HG03025 (cell line): ENCODE results near the gene RAPGEF6.

Source experiments
- ATAC-seq: cut with Tn5 transposase; IDR thresholded peaks from one replicate; pipeline ENCODE4 v1.9.1; 2021; ENCODE audit warnings: mild to moderate bottlenecking, moderate library complexity; ENCODE audit not compliant: unreplicated experiment, low FRiP score

RAPGEF6 gene

DNA sequence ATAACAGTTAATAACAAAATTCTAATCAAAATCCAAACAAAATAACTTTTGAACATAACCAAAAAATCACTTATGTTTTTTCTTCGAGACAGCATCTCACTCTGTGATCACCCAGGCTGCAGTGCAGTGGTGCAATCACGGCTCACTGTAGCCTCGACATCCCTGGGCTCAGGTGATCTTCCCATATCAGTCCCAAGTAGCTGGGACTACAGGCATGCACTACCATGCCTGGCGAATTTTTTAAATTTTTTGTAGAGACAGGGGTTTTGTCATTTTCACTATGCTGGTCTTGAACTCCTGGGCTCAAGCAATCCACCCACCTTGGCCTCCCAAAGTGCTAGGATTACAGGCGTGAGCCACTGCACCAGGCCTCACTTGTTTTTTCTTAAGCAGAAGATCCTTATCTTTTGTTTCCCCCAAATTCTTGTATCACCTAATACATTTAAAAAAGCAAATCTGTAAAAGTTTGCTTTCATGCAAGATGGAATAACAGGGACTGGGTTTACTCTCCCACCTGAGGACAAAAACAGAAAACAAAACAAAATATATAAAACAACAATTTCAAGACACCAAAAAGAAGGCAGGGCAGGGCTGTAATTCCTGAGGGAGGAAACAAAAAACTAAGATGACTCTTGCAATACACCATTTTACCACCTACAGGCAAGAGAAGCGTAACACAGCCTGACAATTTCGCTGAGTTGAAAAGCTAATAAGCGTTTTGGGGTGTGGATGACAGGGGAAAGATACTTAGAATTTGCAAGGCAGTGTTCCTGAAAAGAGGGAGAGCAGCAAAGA is 71.4 kb downstream of the RAPGEF6 start:
- ATAC-seq = no peak

DNA sequence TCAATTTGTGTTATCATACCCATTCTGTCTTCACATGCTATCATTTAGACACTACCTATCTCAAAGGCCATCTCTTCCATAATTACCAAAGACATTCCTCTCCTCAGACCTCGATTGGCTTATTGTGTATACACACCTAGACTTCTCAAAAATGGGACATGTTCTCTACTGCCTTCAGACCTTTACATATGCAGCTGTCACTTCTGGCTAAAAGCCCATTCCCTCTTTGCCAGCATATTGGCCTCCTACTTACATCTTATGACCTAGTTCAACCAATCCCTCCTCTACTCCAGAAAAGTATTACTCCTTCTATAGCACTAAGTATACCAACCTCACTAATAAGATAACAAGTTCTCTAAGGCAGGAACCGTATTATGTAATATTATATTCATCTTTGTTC is 84.4 kb downstream of the RAPGEF6 start:
- no peak for ATAC-seq

DNA sequence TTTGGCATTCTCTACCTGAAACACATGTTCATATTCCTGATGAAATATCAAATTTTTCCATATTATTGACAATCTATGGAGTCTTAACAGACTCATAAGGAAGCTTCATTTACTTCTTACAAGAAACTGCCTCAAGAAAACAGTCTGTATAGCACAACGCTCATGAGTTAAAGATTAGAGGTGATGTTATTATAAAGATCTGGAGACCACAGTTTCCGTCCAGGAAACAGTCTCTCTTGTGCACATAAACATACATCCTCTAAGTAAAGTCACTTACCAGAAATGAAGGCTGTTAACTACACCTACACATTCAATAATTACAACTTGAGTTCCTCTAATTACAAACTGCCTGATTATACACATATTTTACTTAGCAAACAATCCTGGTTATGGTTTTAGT is 86.9 kb downstream of the RAPGEF6 start:
- no peak for ATAC-seq

DNA sequence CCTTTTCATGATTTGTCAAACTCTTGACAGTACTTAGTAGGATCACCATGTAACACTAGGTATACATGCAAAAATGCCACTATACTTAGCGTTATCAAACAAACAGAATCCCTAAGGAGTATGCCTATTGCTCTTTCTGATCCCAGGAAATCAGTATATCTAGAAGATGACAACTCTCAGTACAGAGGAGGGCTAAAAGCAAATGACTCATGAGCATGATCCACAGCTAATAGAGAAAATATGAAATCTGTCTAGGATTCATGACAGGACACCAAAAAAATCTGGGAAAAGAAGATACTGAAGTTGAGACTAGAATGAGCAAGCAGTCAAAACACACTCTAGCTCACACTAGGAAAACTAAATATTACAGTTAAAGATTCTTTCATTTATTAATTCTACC is 89.2 kb downstream of the RAPGEF6 start:
- ATAC-seq = no peak

DNA sequence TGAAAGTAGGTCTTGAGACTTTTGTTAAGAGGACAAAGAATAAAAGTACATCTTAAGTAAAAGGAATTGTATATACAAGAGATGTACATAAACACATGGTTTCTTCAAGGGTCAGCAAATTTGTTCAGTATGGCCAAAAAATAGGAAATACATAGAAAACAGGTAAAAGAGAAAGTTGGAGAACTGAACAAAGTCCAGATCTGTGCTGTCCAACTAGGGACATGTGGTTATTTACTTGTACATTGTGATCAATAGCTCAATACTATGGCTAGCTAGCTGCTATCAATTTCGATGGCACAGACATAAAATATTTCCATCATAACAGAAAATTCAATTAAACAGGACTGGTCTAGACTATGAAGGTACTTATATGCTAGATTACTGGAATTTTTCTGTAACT is 92.3 kb downstream of the RAPGEF6 start:
- no peak for ATAC-seq

DNA sequence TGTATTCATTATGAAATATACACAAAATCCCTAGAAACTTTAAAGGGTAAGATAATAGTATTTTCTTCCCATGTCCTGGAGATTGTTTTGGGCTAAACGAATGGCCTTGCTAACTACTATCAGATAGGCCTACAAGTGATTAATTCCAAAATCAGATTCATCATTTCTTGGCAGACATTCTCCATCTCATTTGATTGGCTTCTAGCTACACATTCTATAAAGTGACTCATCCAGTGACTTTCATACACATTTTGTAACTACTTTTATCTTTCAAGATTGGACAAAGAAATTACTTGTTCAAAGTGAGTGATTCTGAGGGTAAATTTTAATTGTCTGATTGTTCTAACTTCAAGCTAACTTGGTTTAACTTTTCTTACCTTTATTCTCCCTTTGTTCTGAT is 93.3 kb downstream of the RAPGEF6 start:
- no peak for ATAC-seq

DNA sequence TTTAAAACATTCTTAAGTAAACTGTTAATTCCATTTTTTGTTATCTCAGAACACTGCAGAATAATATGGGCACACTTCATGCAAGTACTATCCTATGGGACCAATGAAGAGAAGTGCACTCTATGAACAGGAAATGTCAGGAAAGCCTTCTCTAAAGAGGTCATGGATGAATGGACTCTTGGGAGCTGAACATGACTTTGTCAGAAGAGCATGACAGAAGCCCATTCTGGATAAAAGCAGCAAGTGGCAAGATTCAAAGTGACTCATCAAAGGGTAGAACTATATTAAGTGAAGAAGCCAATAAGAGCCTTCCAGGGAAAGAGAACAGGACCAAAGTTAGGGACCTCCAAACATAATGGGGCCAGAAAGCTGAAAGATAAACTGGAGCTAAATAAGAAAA is 94.0 kb downstream of the RAPGEF6 start:
- no peak for ATAC-seq

DNA sequence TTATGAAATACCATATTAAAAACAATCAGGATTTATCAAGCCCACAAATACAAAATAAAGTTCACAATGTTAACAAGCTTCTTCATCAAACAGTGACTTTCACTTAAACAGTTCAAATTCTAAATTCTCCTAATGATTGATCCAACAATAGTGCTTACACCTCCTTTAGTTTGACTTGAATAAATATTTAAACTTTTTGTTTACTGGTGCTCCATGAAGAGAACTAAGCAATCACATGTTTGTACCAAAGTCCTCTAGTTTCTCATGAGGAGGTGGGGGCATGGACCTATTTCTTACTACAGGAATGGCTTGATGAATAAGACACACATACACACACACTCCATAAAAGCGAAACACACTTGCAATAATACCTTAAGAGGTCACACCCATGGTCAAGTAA is 95.8 kb downstream of the RAPGEF6 start:
- no peak for ATAC-seq

DNA sequence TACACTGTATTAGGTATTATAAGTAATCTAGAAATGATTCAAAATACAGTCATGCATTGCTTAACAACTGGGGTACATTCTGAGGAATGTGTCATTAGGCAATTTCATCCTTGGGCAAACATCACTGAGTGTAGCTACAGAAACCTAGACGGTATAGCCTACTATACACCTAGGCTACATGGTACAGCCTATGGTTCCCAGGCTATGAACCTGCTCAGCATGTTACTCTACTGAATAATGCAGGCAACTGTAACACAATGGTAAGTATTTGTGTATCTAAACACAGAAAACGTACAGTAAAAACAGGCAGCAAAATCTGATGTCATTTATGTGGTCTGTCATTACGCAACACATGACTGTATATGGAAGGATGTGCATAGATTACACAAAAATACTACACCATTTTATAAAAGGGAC is 96.8 kb downstream of the RAPGEF6 start:
- no peak for ATAC-seq

DNA sequence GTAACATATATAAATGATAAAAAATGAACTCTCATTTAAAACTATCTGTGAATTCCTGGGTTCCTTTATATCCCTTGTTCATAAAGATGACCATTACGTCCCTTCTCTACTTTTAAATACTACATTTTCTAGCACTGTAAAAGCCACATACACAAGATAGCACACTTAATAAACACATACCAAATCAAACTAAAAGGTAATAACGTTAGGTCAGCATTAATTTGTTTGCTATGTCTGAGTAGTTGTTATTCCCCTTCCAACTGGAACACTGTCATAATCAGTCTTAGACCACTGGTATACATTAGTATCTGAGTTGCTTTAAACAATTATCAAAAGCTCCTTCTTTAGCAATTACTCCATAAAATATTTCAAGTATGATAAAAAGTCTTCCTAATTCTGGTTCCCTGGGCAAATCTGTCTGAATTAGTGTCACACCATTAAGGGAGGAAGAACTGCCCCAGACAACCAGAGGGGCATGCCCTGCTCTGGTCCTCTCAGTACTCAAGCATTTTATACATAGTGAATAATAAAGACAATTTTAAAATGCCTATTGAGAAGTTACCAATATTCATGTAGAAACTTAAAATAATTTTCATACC is 98.1 kb downstream of the RAPGEF6 start:
- ATAC-seq = no peak

DNA sequence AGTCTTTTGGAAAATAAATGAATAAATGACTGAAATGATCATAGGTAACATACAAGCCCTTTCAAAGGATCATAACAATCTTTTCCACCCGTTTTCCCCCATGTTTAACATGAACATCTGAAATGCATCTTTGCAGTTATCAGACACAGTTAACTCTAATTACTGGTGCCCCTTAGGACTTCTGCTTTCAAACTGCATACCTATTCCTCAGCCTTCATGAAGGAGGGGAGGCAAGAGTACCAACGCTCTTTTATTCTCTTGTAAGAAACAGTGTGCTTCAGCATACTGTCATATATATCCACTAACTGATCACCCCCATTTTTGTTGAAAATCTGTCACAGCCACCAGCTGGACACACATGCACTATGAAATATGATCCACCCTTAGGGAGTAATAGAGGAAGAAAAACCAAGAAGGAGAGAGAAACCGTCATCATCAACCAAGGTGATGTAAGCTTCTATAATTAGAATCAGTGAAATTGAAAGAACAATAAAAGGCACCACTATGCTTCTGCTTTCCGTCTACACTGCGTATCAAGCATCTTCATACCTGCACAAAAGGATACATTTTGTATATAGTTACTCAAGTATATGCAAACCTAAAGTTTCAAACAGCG is 98.7 kb downstream of the RAPGEF6 start:
- peak; percentile 88 for ATAC-seq

DNA sequence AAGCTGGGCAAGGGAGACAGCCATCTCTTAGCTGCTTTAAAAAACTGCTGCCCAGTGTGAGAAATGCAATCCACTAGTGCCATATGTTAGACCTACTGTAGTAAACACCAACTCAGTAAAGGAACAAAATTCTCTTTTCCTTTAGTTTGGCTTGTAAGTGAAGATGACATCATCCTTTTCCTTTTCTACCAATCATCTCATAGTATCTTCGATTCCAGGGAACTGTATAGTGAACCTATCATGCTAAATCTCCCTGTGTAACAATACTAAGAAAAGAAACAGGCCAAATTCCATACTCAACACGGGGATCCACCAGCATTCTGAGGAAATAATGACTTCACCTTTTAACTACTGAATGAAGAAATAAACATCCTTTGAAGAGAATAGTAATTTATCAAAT is 100.1 kb downstream of the RAPGEF6 start:
- ATAC-seq = no peak

DNA sequence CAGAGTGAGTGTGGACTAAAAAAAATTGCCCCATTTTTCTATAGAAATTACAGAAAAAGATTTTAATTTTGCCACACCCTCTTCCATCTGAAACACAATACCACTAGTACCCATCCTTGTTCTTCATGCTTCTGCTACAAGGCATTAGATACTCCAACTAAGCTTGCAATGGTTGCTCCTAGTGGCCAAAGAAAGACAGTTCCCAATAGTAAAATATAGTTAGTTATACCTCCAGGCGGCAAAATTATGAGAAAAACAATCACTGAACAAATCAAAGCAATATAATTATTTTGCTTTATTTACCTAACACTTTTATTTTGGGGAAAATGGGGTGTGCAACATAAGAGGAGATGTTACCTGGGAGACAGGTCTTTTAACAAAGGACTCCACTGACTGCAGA is 101.2 kb downstream of the RAPGEF6 start:
- ATAC-seq = no peak

DNA sequence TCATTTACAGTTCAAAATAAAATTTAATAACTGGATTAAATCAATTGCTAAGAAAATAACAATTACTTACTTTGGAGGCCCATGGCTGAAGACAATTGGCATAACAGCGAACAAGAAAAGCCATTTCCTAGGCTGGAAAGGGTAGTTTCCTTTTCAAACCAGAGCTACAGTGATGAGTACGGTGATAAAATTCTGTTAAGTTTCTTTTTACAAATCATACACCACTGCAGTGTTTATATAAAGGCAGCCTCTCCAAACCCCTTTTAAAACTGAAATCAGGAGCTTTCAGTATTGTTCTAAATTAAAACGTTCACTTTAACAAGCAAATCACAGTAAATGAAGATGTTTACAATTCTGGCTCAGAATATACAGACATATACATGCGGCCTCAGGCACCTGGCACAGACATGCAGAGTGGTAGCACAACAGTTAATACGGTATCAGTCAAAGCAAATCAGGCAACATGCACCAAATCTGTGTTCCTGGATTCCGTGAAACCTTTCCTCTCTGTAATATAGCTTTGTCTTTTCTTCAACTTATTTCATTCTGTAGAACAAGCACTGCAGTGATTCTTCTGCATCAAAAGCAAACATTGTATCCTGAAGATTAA is 102.9 kb downstream of the RAPGEF6 start:
- no peak for ATAC-seq

DNA sequence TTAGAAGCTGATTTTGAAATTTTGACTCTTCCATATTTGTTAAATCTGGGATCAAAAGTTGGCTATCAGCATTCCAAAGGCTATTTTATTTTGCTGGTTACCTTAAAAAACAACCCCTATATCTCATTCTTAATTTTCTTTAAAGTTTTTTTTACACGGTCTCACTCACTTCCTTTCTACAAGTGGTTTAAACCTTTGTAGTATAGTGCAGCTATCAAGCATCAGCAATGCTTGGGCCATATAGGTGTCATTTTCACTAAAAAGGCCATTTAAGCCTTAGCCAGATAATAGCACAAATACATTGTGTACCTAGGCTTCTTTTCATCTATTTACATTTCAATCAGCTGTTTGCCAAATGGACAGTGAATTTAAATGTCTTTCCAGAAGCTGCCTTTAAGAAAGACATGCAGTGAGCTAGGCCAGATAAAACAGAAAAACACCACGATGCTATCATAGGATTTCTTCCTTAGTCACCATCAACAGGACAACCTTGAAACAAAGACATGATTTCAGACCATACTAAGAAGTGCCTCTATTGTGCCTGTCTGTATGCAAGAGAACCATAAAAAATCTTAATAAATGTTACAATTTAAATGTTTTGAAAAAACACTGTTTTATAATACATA is 104.2 kb downstream of the RAPGEF6 start:
- no peak for ATAC-seq

DNA sequence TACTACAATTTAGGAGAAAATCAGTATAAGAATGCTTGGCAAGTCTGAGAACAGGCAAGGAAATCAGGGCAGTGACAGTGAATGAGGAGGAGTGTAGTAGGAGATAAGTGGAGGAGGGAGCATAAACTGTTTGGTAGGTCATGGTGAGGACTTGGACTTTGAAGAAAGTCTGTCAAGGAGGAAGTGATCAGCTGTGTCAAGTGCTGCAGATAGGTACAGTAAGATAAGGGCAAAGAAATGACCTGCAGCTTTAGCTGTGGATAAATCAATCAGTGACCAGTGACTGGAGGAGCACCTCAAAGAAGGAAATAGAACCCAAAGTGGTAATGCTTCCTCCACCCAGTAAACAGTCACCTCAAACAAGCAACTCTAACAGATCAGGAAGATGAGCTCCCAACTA is 106.3 kb downstream of the RAPGEF6 start:
- peak; percentile 49 for ATAC-seq

DNA sequence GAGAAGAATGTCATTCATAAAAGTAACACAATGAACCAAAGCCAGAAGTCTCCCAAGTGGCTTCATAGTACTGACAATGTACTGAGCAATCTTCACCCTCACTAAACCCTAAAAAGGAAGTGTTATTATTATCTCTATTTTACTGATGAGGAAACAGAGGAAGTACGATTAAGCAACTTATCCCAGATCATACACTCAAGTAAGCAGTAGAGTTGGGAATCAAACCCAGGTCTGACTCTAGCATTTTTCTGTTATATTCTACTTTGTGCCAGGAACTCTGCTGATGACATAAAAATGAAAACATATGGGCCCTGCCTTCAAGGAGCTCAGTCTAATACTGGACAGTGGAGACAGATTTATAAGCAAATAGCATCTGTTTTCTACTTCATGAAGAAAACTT is 109.2 kb downstream of the RAPGEF6 start:
- ATAC-seq = no peak

DNA sequence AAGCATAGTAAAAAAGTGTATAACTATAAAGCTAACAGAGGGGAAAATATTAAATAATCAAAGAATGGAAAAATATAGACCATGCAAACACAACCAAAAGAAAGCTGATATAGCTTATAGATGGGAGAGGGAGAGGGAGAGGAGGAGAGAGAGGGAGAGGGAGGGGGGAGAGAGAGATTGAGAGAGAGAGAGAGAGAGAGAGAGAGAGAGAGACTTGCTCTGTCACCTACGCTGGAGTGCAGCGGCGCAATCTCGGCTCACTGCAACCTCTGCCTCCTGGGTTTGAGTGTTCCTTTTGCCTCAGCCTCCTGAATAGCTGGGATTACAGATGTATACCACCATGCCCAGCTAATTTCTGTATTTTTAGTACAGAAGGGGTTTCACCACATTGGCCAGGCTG is 110.6 kb downstream of the RAPGEF6 start:
- ATAC-seq = no peak

DNA sequence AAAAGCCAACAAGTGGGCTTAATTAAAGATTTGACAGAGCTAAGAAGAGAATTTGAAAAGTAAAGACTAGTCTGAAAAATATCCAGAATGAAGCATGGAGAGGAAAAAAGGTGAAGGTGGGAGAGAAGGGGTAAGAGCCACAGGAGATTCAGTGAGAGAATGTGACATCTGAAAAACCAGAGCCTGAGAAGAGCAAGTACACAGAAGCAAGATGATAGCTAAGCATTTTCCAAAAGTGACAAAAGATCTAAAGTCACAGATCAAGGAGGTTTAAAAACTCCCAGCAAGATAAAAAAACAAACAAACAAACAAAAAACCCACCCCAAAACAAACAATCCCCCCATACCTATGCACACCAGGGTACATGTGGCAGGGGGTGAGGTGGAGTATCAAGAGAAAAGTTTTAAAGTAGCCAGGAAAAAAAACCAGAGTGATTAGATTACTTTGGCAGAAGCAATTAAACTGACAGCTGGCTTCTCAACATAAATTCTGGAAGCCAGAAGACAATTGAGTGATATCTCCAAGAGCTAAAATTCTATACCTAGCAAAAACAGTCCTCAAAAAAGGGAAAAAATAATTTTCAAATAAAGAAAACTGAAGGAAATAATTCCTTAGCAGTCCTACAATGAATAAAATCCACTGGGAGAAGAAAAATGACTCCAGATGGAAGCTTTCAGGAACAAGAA is 111.4 kb downstream of the RAPGEF6 start:
- no peak for ATAC-seq

DNA sequence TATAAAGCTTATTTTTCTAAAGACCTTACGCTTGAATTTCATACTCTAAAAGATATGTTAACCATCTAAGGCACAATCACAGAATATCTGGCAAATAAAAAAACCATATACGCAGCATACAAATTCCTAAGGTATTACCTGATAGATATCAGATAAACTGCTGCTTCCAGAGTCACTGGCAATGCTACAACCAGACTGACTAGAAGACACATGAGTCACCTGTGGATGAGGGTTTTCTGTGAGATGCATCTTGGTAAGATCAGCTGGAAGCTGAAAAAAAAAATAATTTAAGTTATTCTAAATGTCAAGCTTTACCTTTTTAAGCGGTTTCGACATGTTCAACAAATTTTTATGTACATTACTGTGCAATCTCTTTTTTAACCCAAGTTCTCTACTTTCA is 113.8 kb downstream of the RAPGEF6 start:
- no peak for ATAC-seq

DNA sequence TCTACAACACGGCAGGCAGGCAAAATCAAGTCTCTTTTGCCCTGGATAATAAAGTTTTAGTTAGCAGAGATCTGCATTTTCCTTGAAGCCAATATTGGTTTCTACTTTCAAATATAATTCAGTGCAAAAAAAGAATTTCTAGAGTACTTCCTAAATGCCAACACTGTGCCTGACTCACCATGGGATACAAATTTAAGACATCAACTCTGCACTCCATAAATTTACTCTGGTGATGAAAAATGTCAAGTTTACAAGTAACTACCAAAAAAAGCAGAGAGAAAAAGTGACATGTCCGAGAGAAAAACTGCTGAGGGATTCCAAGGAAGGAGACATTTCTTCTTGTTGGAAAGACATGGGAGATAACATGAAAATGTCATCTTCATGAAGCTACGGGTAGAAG is 119.7 kb downstream of the RAPGEF6 start:
- ATAC-seq = no peak
